Large intestine (tissue), 3 donors: ENCODE measurements around the gene TCF7. TPM values are rescaled to one million over a fixed set of nuclear protein-coding genes. Genes with fewer than 3 reads are reported as not detected.

ENCODE experiments used
- DNase-seq, 2 donors: peaks; one replicate each; pipeline versions ENCODE4 v3.0.0 to v3.0.0-alpha.2; 2013
- H3K27ac ChIP-seq: one replicate; pipeline ENCODE4 v1.5.1; 2013; ENCODE audit warnings: low read length
- H3K27me3 ChIP-seq: 2 replicates; pipeline ENCODE4 v1.6.1; 2013; ENCODE audit warnings: low read length; ENCODE audit not compliant: control insufficient read depth, insufficient read depth
- H3K36me3 ChIP-seq: 2 replicates; pipeline ENCODE4 v1.6.1; 2013; ENCODE audit warnings: low read length; ENCODE audit not compliant: control insufficient read depth, insufficient read depth
- H3K4me1 ChIP-seq: one replicate; pipeline ENCODE4 v1.6.1; 2013; ENCODE audit warnings: low read length; ENCODE audit not compliant: control insufficient read depth, insufficient read depth
- H3K4me3 ChIP-seq: one replicate; pipeline ENCODE4 v1.5.1; 2013; ENCODE audit warnings: low read length
- H3K9me3 ChIP-seq: one replicate; pipeline ENCODE4 v1.6.1; 2013; ENCODE audit warnings: mild to moderate bottlenecking, low read depth, low read length, moderate library complexity; ENCODE audit not compliant: control insufficient read depth
- WGBS: methylation state at CpG from one replicate; pipeline ENCODE4 v1.1.5; 2013; ENCODE audit warnings: low lambda C conversion rate; ENCODE audit not compliant: insufficient coverage; 5-methylcytosine and 5-hydroxymethylcytosine counted together
- polyA plus RNA-seq: library from polyadenylated mRNA; unstranded; fragments of 120-200 nt; gene quantifications from one replicate; pipeline ENCODE4 v1.2.1, GENCODE V29; 2013

TCF7 gene
- polyA plus RNA-seq, 1 donor, result 9.7 TPM

GRCh38 chr5:134100283-134101091 is 14.0 kb upstream of the TCF7 start:
- no peak overlapping the region for H3K4me3 ChIP-seq
- no CpG with 5 or more reads among the region's 10 CpGs for WGBS
- H3K27ac ChIP-seq, result no peak overlapping the region
- no peaks in the 10 kb centered on the region for H3K27me3 ChIP-seq
- H3K36me3 ChIP-seq, result no peaks in the 10 kb centered on the region
- no peak for DNase-seq
- no peaks in the 10 kb centered on the region for H3K9me3 ChIP-seq
- H3K4me1 ChIP-seq, result peaks cover 47% of the 10 kb centered on the region

DNA sequence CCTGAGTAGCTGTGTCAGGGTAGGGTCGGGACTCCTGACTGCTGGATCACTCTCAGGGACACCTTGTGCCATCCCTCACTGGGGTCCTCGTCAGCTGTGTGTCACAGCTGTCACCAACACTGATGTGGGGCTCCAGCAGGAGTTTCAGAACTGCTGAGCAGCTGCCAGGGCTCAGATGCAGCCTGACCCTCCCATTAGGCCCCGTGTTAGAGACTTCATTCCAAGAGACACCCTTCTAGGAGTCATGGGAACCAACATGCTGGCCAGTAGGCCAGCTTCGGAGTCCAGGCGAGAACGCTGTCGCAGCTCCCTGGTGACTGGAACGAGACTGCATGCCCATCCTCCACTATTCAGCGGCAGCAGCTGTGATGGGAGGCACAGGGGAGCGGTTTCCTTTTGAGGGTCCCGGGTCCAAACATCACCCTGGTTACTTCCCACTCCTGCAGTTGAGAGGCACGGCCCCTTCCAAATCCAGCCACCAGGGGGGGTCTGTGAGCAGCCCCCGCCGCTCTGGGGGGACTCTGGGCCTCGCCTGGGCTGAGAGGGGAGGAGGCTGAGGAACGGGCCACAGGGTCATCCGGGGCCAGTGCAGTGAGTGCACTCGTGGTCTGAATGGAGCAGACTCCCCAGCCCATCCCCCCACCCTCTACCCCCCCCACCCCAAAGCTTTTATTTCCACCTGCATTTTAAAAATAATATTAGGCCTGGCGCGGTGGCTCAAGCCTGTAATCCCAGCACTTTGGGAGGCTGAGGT is 12.6 kb upstream of the TCF7 start:
- H3K4me1 ChIP-seq, result peaks cover 47% of the 10 kb centered on the region
- H3K9me3 ChIP-seq, result no peaks in the 10 kb centered on the region
- WGBS, result no CpG with 5 or more reads among the region's 20 CpGs
- H3K36me3 ChIP-seq, result no peaks in the 10 kb centered on the region
- H3K27ac ChIP-seq, result no peak overlapping the region
- DNase-seq, result peak in 1 of 2 donors; percentile 36
- H3K27me3 ChIP-seq, result no peaks in the 10 kb centered on the region
- H3K4me3 ChIP-seq, result no peak overlapping the region

- no peak overlapping the region for H3K4me3 ChIP-seq
- H3K36me3 ChIP-seq, result no peaks in the 10 kb centered on the region
- H3K27ac ChIP-seq, result no peak overlapping the region
- peaks cover 44% of the 10 kb centered on the region for H3K4me1 ChIP-seq
- H3K9me3 ChIP-seq, result no peaks in the 10 kb centered on the region
- no CpG with 5 or more reads among the region's 9 CpGs for WGBS
- DNase-seq, result no peak
- H3K27me3 ChIP-seq, result no peaks in the 10 kb centered on the region
These were observed 11.1 kb upstream of the TCF7 start for GRCh38 chr5:134103397-134103796.

DNA sequence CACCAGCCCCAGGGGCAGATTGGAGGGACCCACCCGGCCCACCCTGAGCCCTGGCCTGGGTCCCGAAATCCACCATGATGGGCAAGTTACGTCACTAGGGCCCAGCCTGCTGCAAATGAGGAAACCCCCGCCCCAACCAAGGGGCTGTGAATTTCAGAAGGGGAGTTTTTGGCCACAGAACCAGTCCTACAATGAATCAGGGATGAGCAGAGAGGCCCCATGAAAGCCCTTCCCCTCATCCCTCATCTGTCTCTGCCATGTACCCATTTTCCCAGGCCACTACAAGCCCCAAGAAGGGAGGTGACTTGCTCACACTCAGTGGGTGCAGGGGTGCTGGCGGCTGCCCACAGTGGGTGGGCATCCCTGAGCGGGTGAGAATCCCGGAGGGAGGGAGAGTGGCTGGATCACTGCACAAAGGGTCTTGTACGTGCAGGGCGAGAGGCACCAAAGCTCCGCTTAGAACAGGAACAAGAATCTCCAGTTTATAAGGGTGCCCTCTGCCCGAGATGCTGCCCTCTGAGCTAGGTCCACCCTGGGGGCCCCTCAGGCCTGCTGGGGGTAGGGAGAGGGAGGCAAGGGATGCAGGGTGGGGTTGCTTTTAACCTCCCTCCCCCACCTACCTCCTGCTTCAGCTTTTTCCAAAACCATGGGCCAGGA is 10.4 kb upstream of the TCF7 start:
- Histone ChIP-seq H3K9me3 (no peaks in the 10 kb centered on the region), H3K27ac (no peak overlapping the region), H3K27me3 (no peaks in the 10 kb centered on the region), H3K4me3 (no peak overlapping the region), H3K36me3 (no peaks in the 10 kb centered on the region), H3K4me1 (peaks cover 37% of the 10 kb centered on the region)
- WGBS, result no CpG with 5 or more reads among the region's 11 CpGs
- DNase-seq, result peak in 1 of 2 donors; percentile 68

- H3K27me3 ChIP-seq, result peaks cover 13% of the 10 kb centered on the region
- H3K36me3 ChIP-seq, result no peaks in the 10 kb centered on the region
- H3K9me3 ChIP-seq, result no peaks in the 10 kb centered on the region
- H3K4me3 ChIP-seq, result no peak overlapping the region
- WGBS, result 90% methylated on average over 2 of the region's 10 CpGs
- no peak overlapping the region for H3K27ac ChIP-seq
- peaks cover 12% of the 10 kb centered on the region for H3K4me1 ChIP-seq
- DNase-seq, result no peak
These were observed 7.3 kb upstream of the TCF7 start for GRCh38 chr5:134106991-134107701.

GRCh38 chr5:134107779-134108178 is 6.7 kb upstream of the TCF7 start:
- H3K36me3 ChIP-seq, result no peaks in the 10 kb centered on the region
- H3K4me3 ChIP-seq, result no peak overlapping the region
- no peak overlapping the region for H3K27ac ChIP-seq
- H3K27me3 ChIP-seq, result peaks cover 19% of the 10 kb centered on the region
- peaks cover 12% of the 10 kb centered on the region for H3K4me1 ChIP-seq
- no peak for DNase-seq
- no peaks in the 10 kb centered on the region for H3K9me3 ChIP-seq
- WGBS, result no CpG with 5 or more reads among the region's 3 CpGs

DNA sequence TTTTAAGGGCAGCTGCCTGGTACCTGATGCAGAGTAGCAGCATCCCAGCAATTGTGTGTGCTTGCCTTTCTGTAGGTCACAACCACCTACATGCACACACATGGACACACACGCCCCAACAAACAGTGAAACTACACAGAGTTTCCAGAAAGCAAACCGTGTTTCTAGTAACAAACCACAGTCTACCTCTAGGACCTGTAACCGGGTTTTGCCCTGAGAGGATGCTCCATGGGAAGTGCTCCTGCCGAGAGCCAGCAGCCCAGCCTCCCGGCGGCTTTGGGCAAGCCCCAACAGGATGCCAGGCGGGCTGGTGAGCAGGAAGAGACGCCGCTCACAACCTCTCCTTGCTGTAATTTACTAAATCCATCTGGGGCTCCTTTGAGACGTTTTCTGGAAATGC is 4.1 kb upstream of the TCF7 start:
- no peak overlapping the region for H3K4me3 ChIP-seq
- H3K36me3 ChIP-seq, result no peaks in the 10 kb centered on the region
- no peak for DNase-seq
- H3K27ac ChIP-seq, result no peak overlapping the region
- WGBS, result no CpG with 5 or more reads among the region's 10 CpGs
- peaks cover 34% of the 10 kb centered on the region for H3K27me3 ChIP-seq
- peaks cover 9% of the 10 kb centered on the region for H3K4me1 ChIP-seq
- no peaks in the 10 kb centered on the region for H3K9me3 ChIP-seq

DNA sequence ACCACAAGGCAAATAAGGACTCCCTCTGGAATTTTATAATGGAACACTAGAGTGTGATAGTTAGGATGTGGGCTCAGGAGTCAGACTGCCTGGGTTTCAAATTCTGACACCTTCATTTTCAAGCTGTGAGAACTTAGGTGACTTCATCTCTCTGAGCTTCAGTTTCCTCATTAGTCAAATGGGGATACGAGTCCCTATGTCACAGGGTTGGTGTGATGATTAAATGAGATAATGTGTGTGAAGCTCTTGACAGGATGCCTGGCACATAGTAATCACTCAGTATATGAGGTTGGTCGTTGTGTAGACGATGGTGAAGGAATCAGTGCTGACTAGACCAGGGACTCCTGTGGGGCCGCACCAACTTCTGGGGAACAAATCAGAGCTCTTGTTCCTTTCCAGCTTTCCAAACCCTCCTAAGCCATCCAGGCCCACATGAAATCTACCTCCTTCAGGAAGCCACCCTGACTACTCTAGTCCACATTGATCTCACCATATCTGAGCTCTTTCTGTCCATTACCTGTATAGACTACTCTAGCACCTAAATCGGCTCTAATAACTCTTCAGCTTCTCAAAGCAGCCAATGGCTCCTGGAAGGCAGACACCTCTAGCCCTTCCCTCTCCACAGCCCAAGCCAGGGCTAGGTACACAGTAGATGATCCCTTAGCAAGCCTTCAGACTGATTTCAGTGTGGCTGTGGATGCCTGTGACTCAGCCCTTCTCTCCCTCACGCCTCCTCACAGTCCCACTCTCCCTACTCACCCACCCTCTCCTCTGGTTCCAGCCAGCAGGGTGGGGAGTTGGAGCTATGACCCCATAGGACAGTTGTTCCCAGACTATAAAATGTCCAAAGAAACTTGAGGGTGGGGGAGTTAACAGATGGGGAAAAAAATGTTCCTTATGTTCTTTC is 2.5 kb upstream of the TCF7 start:
- H3K4me1 ChIP-seq, result peaks cover 9% of the 10 kb centered on the region
- no peak for DNase-seq
- H3K9me3 ChIP-seq, result no peaks in the 10 kb centered on the region
- whole genome bisulfite sequencing, result no CpG with 5 or more reads among the region's 6 CpGs
- no peak overlapping the region for H3K4me3 ChIP-seq
- peaks cover 36% of the 10 kb centered on the region for H3K27me3 ChIP-seq
- no peaks in the 10 kb centered on the region for H3K36me3 ChIP-seq
- H3K27ac ChIP-seq, result no peak overlapping the region

DNA sequence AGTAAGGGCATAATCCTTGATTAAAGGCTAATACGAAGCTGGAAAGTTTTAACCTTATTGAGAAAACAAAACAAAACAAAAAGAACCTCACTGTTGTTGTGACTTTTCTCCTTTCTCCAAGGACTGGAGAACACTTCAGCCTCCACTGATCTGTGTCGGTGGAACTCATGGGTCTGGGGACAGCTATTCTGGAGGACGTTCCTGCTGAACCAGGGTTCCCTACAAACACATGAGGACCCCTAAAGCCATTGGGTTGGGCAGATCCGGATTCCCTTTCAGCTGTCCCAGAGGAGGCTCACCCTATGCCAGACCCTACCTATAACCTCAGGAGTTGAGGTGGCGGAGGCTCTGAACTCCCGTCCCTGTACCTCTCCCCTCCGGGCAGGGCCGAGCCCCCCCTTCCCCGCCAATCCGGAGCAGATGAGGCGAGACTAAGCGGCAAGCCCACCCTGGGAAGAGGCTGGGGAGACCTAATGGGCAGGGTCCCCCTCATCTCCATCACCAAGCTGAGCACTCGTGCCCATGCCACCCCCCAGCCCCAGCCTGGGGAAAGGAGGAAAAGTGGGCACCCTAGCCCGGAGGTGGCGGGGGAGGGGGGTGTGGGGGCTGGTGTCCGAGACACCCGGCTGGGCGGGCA is 1.6 kb upstream of the TCF7 start:
- no CpG with 5 or more reads among the region's 18 CpGs for WGBS
- Histone ChIP-seq H3K36me3 (no peaks in the 10 kb centered on the region), H3K4me1 (peaks cover 9% of the 10 kb centered on the region), H3K4me3 (no peak overlapping the region), H3K27me3 (peaks cover 36% of the 10 kb centered on the region), H3K27ac (no peak overlapping the region), H3K9me3 (no peaks in the 10 kb centered on the region)
- DNase-seq, result no peak
